GM23248 (cell line): ENCODE results near the gene PRKD1.

Experiments
- EZH2 ChIP-seq: fragments of 200-600 bp; sonication (generic); IDR thresholded peaks from 2 replicates; pipeline ENCODE4 v1.6.1; 2018; ENCODE audit warnings: antibody characterized with exemption, mild to moderate bottlenecking; ENCODE audit not compliant: insufficient read depth, poor library complexity, severe bottlenecking
- EZH2phosphoT487 ChIP-seq: fragments of 200-600 bp; sonication (generic); IDR thresholded peaks from 2 replicates; pipeline ENCODE4 v1.6.1; 2018; ENCODE audit warnings: antibody characterized with exemption, moderate library complexity, mild to moderate bottlenecking, low read depth; ENCODE audit not compliant: insufficient read depth

DNA sequence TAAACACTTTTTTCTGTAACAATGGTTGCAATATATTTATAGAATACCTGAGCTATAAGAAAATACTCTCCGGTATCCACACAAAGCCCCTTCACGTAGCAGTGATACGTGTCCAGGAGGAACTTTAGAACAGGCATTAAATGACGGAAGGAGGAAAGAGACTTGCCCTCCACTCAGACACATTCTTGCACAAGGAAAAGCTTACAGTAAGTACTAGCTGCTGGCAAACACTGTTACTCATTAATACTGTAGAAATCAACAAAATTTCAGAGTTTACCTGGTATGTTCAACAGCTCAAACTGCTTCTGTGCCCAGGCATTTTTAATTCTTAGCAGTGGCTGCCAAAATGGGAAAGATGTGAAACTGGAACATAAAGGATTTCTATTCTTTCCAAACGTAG, 41.7 kb downstream of the PRKD1 start:
- TF ChIP-seq EZH2 (no peak), EZH2phosphoT487 (no peak)
